Calu3 (cell line): ENCODE measurements around the gene ALOX12B. TPM values are rescaled to one million over a fixed set of nuclear protein-coding genes. Genes with fewer than 3 reads are reported as not detected.
A peak's percentile ranks its signal among the peaks of the same experiment; 100 is the strongest.

ENCODE experiments used
- BruUV-seq: library from RNA; stranded (reverse); fragments of 400-500 nt; replicated peaks from 2 replicates; lab custom pipeline; 2021; lab: Mats Ljungman, UMichigan
- CTCF ChIA-PET: fragments of 300-600 bp; sonication (Branson Sonifier 250); formaldehyde crosslinking; loops from one replicate; lab custom pipeline; 2022; ENCODE audit warnings: antibody characterized with exemption; lab: Charles Lee
- DNase-seq: peaks from one replicate; pipeline ENCODE4 v3.0.0; 2022
- H3K27ac Mint-ChIP-seq: one replicate; pipeline ENCODE4 v1.8.0; 2022; ENCODE audit warnings: mixed read lengths; ENCODE audit not compliant: unreplicated experiment
- H3K27me3 Mint-ChIP-seq: one replicate; pipeline ENCODE4 v1.8.0; 2022; ENCODE audit warnings: mixed read lengths; ENCODE audit not compliant: unreplicated experiment
- H3K36me3 Mint-ChIP-seq: one replicate; pipeline ENCODE4 v1.8.0; 2022; ENCODE audit warnings: mild to moderate bottlenecking, moderate library complexity, mixed read lengths; ENCODE audit not compliant: insufficient read depth, unreplicated experiment
- H3K4me1 Mint-ChIP-seq: one replicate; pipeline ENCODE4 v1.8.0; 2022; ENCODE audit warnings: mild to moderate bottlenecking, low read depth, mixed read lengths; ENCODE audit not compliant: unreplicated experiment
- H3K4me3 Mint-ChIP-seq: one replicate; pipeline ENCODE4 v1.8.0; 2022; ENCODE audit warnings: mild to moderate bottlenecking, low read depth, moderate library complexity, mixed read lengths; ENCODE audit not compliant: unreplicated experiment
- H3K9me3 Mint-ChIP-seq: one replicate; pipeline ENCODE4 v1.8.0; 2022; ENCODE audit warnings: low read depth, mixed read lengths; ENCODE audit not compliant: unreplicated experiment
- intact Hi-C: fragments of 100-400 bp; cut with micrococcal nuclease; formaldehyde crosslinking; loops from one replicate; pipeline ENCODE4 v1.10.0; 2022; ENCODE audit not compliant: unreplicated experiment
- total RNA-seq: library from RNA; stranded (reverse); gene quantifications from 2 replicates; pipeline ENCODE4 v1.2.3, GENCODE V29; 2022
- TF ChIP-seq, protein P1 (sequence below): fragments of 200-600 bp; IDR thresholded peaks from one replicate; pipeline ENCODE4 v1.8.0; 2022; ENCODE audit warnings: antibody characterized with exemption; ENCODE audit not compliant: unreplicated experiment

Gene ALOX12B
- total RNA-seq, 1 experiment from 2014 or later, result not detected

GRCh38 chr17:8128125-8128784, 40.7 kb upstream of the ALOX12B start:
- Mint-ChIP-seq H3K27me3 (peaks cover 62% of the 10 kb centered on the region), H3K36me3 (peaks cover 26% of the 10 kb centered on the region), H3K4me1 (peaks cover 43% of the 10 kb centered on the region), H3K27ac (no peak overlapping the region), H3K9me3 (no peaks in the 10 kb centered on the region), H3K4me3 (no peak overlapping the region)
- intact Hi-C loops, result no loop called here
- DNase-seq, result no peak
- BruUV-seq, result no TSS peak
- TF ChIP-seq, protein P1, sequence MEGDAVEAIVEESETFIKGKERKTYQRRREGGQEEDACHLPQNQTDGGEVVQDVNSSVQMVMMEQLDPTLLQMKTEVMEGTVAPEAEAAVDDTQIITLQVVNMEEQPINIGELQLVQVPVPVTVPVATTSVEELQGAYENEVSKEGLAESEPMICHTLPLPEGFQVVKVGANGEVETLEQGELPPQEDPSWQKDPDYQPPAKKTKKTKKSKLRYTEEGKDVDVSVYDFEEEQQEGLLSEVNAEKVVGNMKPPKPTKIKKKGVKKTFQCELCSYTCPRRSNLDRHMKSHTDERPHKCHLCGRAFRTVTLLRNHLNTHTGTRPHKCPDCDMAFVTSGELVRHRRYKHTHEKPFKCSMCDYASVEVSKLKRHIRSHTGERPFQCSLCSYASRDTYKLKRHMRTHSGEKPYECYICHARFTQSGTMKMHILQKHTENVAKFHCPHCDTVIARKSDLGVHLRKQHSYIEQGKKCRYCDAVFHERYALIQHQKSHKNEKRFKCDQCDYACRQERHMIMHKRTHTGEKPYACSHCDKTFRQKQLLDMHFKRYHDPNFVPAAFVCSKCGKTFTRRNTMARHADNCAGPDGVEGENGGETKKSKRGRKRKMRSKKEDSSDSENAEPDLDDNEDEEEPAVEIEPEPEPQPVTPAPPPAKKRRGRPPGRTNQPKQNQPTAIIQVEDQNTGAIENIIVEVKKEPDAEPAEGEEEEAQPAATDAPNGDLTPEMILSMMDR, result no peak
- CTCF ChIA-PET, result no interaction called here

DNA sequence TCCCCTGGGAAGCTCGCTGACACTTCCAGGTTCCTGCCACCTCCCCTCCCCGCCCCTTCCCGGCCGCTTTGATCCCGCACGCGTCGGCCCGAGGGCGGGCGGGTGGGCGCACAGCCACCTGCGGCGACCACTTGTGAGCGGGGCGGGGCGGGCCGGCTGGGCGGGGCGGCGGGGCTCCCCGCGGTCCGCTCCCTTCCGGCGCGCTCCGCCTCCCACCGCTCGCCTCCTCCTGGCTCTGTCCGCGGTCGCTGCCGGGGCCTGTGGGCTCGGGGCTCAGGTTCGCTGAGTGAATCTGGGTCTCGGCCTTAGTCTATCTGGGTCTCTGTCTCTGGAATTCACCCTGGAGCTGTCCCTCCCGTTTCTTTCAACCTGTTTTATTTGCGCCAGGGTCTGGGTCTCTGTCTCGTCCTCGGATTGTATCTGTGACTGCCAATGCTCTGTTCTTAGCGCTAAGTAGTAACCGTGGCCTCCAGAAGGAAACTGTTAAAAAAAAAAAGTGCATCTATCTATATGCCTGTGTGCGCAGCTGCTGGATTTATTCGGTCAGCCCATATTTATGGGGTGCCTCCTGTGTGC, 39.1 kb upstream of the ALOX12B start:
- Mint-ChIP-seq H3K27me3 (peaks cover 75% of the 10 kb centered on the region), H3K36me3 (peaks cover 26% of the 10 kb centered on the region), H3K4me1 (peaks cover 48% of the 10 kb centered on the region), H3K4me3 (peak overlapping the region; percentile 91), H3K27ac (peak overlapping the region; percentile 94), H3K9me3 (no peaks in the 10 kb centered on the region)
- peak; percentile 43 for DNase-seq
- no TSS peak for BruUV-seq
- intact Hi-C loops, result no loop called here
- TF ChIP-seq, protein P1, result no peak
- CTCF ChIA-PET, result interaction anchor here (0.6 to 1.0 kb wide), 4 partner anchors 27 to 187 kb away, joined by 3 read pairs; no protein-coding TSS in a partner anchor

DNA sequence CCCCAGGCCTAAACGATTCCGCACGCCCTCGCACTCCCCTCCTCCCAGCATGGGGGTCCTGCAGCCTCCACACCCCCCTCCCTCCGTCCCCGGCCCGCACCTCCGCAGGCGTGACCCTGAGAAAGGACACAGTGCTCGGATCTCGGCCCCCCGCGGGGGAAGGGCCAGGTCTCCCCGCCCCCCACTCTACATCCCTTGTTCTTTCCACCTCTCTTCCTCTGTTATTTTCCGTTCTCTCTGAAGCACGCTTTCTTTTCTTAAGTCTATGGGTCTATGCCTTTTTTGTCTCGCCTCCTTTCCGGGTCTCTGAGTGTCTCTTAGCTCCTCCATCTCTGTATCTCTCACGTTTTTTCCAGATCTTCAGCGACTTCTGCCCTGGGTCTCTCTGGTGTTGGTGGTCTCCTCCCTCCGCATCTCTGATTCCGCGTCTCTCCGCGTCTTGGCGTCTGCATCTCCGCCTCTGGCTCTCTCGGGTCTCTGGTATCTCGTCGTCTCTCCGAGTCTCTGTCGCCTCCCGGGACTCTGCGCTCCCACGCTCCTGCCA, 38.5 kb upstream of the ALOX12B start:
- DNase-seq, result no peak
- intact Hi-C loops, result loop anchor here (2.0 kb wide), 1 partner anchor 175 kb away; no protein-coding TSS in a partner anchor
- peak overlapping the region; percentile 94 for H3K27ac Mint-ChIP-seq
- peaks cover 28% of the 10 kb centered on the region for H3K36me3 Mint-ChIP-seq
- H3K9me3 Mint-ChIP-seq, result no peaks in the 10 kb centered on the region
- BruUV-seq, result no TSS peak
- peaks cover 75% of the 10 kb centered on the region for H3K27me3 Mint-ChIP-seq
- H3K4me3 Mint-ChIP-seq, result peak overlapping the region; percentile 91
- TF ChIP-seq, protein P1, result no peak
- CTCF ChIA-PET, result interaction anchor here (0.9 kb wide), 1 partner anchor 31 kb away, joined by 3 read pairs; no protein-coding TSS in a partner anchor
- H3K4me1 Mint-ChIP-seq, result peaks cover 48% of the 10 kb centered on the region

- peak; percentile 81 for DNase-seq
- no TSS peak for BruUV-seq
- CTCF ChIA-PET, result no interaction called here
- Mint-ChIP-seq H3K4me3 (peak overlapping the region; percentile 91), H3K9me3 (no peaks in the 10 kb centered on the region), H3K27ac (peak overlapping the region; percentile 94), H3K36me3 (peaks cover 35% of the 10 kb centered on the region), H3K4me1 (peaks cover 50% of the 10 kb centered on the region), H3K27me3 (peaks cover 77% of the 10 kb centered on the region)
- TF ChIP-seq, protein P1, result no peak
- intact Hi-C loops, result loop anchor here (2.0 kb wide), 1 partner anchor 175 kb away; no protein-coding TSS in a partner anchor
Observed at GRCh38 chr17:8125154-8125946, 37.8 kb upstream of the ALOX12B start.
